Type B pancreatic cell (in vitro differentiated cells): ENCODE measurements around the gene STK38L. TPM values are rescaled to one million over a fixed set of nuclear protein-coding genes. Genes with fewer than 3 reads are reported as not detected.

Experiments
- DNase-seq: peaks from one replicate; pipeline ENCODE4 v3.0.0; 2021; ENCODE audit warnings: mixed read lengths; ENCODE audit not compliant: unreplicated experiment; ENCODE audit errors: extremely low spot score
- H3K27ac Mint-ChIP-seq: 2 replicates; pipeline ENCODE4 v1.8.0; 2021; ENCODE audit warnings: mild to moderate bottlenecking, mixed read lengths
- H3K27me3 Mint-ChIP-seq: 2 replicates; pipeline ENCODE4 v1.8.0; 2021; ENCODE audit warnings: mixed read lengths
- H3K36me3 Mint-ChIP-seq: 2 replicates; pipeline ENCODE4 v1.8.0; 2021; ENCODE audit warnings: mixed read lengths
- H3K4me1 Mint-ChIP-seq: one replicate; pipeline ENCODE4 v1.8.0; 2021; ENCODE audit warnings: mixed read lengths; ENCODE audit not compliant: unreplicated experiment
- H3K4me3 Mint-ChIP-seq: 2 replicates; pipeline ENCODE4 v1.8.0; 2021; ENCODE audit warnings: mild to moderate bottlenecking, mixed read lengths
- H3K9me3 Mint-ChIP-seq: 2 replicates; pipeline ENCODE4 v1.8.0; 2021; ENCODE audit warnings: mixed read lengths
- total RNA-seq: library from RNA; stranded (reverse); gene quantifications from 2 replicates; pipeline ENCODE4 v1.2.1, GENCODE V29; 2021; ENCODE audit warnings: low replicate concordance
- TF ChIP-seq, protein P1 (sequence below): fragments of 200-600 bp; sonication (generic); conservative IDR thresholded peaks from 2 replicates; pipeline ENCODE4 v1.5.0; 2021; ENCODE audit warnings: antibody characterized with exemption, mild to moderate bottlenecking

STK38L gene
- total RNA-seq, 1 donor from 2014 or later = 43.1 TPM

GRCh38 chr12:27272373-27273028, 28.4 kb downstream of the STK38L start:
- DNase-seq = no peak
- H3K27me3 Mint-ChIP-seq = no peaks in the 10 kb centered on the region

GRCh38 chr12:27273114-27273513, 29.0 kb downstream of the STK38L start:
- H3K9me3 Mint-ChIP-seq = no peaks in the 10 kb centered on the region
- peak overlapping the region; percentile 4 for H3K4me3 Mint-ChIP-seq
- H3K4me1 Mint-ChIP-seq = peaks cover 10% of the 10 kb centered on the region
- TF ChIP-seq, protein P1, sequence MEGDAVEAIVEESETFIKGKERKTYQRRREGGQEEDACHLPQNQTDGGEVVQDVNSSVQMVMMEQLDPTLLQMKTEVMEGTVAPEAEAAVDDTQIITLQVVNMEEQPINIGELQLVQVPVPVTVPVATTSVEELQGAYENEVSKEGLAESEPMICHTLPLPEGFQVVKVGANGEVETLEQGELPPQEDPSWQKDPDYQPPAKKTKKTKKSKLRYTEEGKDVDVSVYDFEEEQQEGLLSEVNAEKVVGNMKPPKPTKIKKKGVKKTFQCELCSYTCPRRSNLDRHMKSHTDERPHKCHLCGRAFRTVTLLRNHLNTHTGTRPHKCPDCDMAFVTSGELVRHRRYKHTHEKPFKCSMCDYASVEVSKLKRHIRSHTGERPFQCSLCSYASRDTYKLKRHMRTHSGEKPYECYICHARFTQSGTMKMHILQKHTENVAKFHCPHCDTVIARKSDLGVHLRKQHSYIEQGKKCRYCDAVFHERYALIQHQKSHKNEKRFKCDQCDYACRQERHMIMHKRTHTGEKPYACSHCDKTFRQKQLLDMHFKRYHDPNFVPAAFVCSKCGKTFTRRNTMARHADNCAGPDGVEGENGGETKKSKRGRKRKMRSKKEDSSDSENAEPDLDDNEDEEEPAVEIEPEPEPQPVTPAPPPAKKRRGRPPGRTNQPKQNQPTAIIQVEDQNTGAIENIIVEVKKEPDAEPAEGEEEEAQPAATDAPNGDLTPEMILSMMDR = no peak
- H3K36me3 Mint-ChIP-seq = peaks cover 32% of the 10 kb centered on the region
- DNase-seq = no peak
- no peaks in the 10 kb centered on the region for H3K27me3 Mint-ChIP-seq
- H3K27ac Mint-ChIP-seq = peak overlapping the region; percentile 41

More at GRCh38 chr12:27272373-27273028, 28.4 kb downstream of the STK38L start:
- Mint-ChIP-seq H3K27ac (peak overlapping the region; percentile 41), H3K4me3 (peak overlapping the region; percentile 4), H3K4me1 (peaks cover 10% of the 10 kb centered on the region), H3K36me3 (peaks cover 38% of the 10 kb centered on the region), H3K9me3 (peaks cover 5% of the 10 kb centered on the region)
- TF ChIP-seq, protein P1 = no peak

DNA sequence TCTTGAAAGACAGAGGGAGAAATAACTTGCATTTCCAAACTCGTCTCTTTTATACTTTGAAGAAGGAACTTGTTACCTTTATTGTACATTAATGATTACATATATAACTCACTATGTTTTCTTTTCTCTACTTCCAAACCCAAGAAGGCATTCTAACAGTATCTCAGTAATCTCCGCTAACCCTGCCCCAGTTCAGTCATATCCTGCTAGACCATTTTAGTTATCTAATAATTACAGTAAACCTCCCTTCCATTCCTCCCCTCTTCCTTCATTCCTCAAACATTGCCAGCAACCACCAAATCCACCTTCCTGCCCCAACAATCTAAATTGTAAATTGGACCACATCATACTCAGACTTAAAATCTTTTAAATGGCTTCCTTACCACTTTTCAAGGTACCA, 30.6 kb downstream of the STK38L start:
- TF ChIP-seq, protein P1 = no peak
- DNase-seq = no peak
- H3K36me3 Mint-ChIP-seq = peaks cover 30% of the 10 kb centered on the region
- no peaks in the 10 kb centered on the region for H3K27me3 Mint-ChIP-seq
- no peak overlapping the region for H3K4me3 Mint-ChIP-seq
- no peak overlapping the region for H3K27ac Mint-ChIP-seq
- H3K9me3 Mint-ChIP-seq = no peaks in the 10 kb centered on the region
- H3K4me1 Mint-ChIP-seq = peaks cover 10% of the 10 kb centered on the region

DNA sequence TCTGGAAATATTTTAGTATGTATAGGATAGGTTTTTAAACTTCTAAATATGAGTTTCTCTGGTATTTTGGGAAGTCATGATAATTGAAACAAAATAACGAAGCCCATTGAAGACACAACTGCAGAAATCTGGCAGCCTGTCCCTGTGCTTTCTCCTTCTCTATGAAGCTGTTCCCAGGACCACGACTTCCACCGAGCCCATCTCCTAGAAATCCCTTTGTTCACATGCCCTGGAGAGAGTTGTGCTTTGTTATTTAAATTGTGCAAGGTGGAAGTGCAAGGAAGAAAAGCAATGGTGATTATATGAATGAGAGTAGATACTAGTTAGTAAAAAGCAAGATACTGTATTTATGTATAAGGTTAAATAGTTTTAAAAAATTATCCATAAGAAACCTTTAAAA, 32.2 kb downstream of the STK38L start:
- Mint-ChIP-seq H3K27ac (no peak overlapping the region), H3K36me3 (peaks cover 25% of the 10 kb centered on the region), H3K27me3 (no peaks in the 10 kb centered on the region), H3K4me1 (peaks cover 10% of the 10 kb centered on the region), H3K4me3 (no peak overlapping the region), H3K9me3 (no peaks in the 10 kb centered on the region)
- no peak for DNase-seq
- TF ChIP-seq, protein P1 = no peak

DNA sequence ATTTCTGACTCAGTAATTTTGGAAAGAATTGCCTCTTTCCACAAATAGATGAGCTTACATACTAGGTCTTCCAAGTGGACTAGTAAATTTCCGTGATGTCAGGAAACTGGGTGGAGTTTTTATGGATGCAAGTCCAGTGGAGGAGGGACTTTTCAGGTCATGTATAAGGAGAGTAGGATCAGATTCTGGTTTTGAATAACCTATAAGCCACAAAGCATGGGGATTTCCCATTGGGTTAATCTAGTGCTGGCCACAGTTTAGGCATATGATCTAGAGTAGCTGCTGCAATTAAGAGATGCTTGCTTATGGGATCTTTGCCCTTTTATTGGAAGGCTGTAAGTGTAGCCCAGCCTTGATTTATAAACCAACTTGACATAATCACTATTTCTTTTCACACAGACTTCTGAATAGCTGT, 33.8 kb downstream of the STK38L start:
- no peaks in the 10 kb centered on the region for H3K4me1 Mint-ChIP-seq
- TF ChIP-seq, protein P1 = no peak
- no peak overlapping the region for H3K4me3 Mint-ChIP-seq
- no peak for DNase-seq
- H3K27ac Mint-ChIP-seq = no peak overlapping the region
- peaks cover 21% of the 10 kb centered on the region for H3K36me3 Mint-ChIP-seq
- no peaks in the 10 kb centered on the region for H3K9me3 Mint-ChIP-seq
- no peaks in the 10 kb centered on the region for H3K27me3 Mint-ChIP-seq
